A549 (cell line): Measurements from ENCODE around the gene ZBTB42. TPM values are rescaled to one million over a fixed set of nuclear protein-coding genes. Genes with fewer than 3 reads are reported as not detected.
A peak's percentile ranks its signal among the peaks of the same experiment; 100 is the strongest.

Experiments used
- ATAC-seq, 2 experiments: fragments of 200-7000 bp in 1 of 2; fragments of >200 bp in 1 of 2; cut with Nextera tagmentation in 1 of 2; cut with Tn5 transposase in 1 of 2; 3 replicates each; pipeline versions ENCODE4 v1.8.0 to v1.9.1; 2018 to 2020; ENCODE audit warnings: mild to moderate bottlenecking in 1 of 2, moderate library complexity in 1 of 2
- CTCF ChIA-PET: fragments of 300-600 bp; sonication (Branson Sonifier 250); formaldehyde crosslinking; extraction: SDS; loops from one replicate; lab custom pipeline; 2021; ENCODE audit warnings: antibody characterized with exemption, inconsistent platforms; lab: Yijun Ruan, JAX
- POLR2A ChIA-PET: fragments of 350-600 bp; formaldehyde crosslinking; extraction: SDS; loops from one replicate; lab custom pipeline; 2021; ENCODE audit warnings: antibody characterized with exemption, inconsistent platforms; lab: Yijun Ruan, JAX
- DNase-seq, 2 experiments: peaks; one replicate each; pipeline versions ENCODE4 v3.0.0 to v3.0.0-alpha.2; 2011 to 2016; ENCODE audit warnings: low read depth in 1 of 2, low spot score in 1 of 2
- FAIRE-seq: peaks from 2 replicates; lab custom pipeline; 2011; peaks lifted over from hg19 to GRCh38; lab: Jason Lieb, UNC
- H3K27ac ChIP-seq, 2 experiments: fragments of >200 bp; sonication (Bioruptor Twin); formaldehyde crosslinking; 3 replicates each; pipeline ENCODE4 v1.5.1; 2016 to 2017
- H3K4me1 ChIP-seq: fragments of >200 bp; sonication (Bioruptor Twin); formaldehyde crosslinking; 3 replicates; pipeline ENCODE4 v1.6.1; 2016
- H3K4me2 ChIP-seq: fragments of >200 bp; sonication (Bioruptor Twin); formaldehyde crosslinking; 3 replicates; pipeline ENCODE4 v1.6.1; 2016
- H3K4me3 ChIP-seq: fragments of >200 bp; sonication (Bioruptor Twin); formaldehyde crosslinking; 3 replicates; pipeline ENCODE4 v1.5.1; 2016
- H3K9me3 ChIP-seq: fragments of >200 bp; sonication (Bioruptor Twin); formaldehyde crosslinking; 3 replicates; pipeline ENCODE4 v1.6.1; 2016
- CBX2 ChIP-seq: fragments of 200-600 bp; sonication (generic); IDR thresholded peaks from 2 replicates; pipeline ENCODE4 v1.6.1; 2016; ENCODE audit warnings: low read depth, mild to moderate bottlenecking, borderline replicate concordance
- CBX8 ChIP-seq: fragments of 200-600 bp; sonication (generic); IDR thresholded peaks from 2 replicates; pipeline ENCODE4 v1.6.1; 2016
- CEBPB ChIP-seq, 2 experiments: fragments of >200 bp in 1 of 2; sonication (Bioruptor Twin) in 1 of 2; formaldehyde crosslinking in 1 of 2; IDR thresholded peaks; 2 replicates each; pipeline ENCODE4 v1.6.1; 2012 to 2016
- E2F6 ChIP-seq: IDR thresholded peaks from 2 replicates; pipeline ENCODE4 v1.6.1; 2012; ENCODE audit warnings: low read depth, borderline replicate concordance
- EP300 ChIP-seq, 2 experiments: fragments of >200 bp; sonication (Bioruptor Twin); formaldehyde crosslinking; IDR thresholded peaks; 2 replicates in 1 of 2; 3 replicates in 1 of 2; pipeline ENCODE4 v1.6.1; 2016 to 2017
- HEYL ChIP-seq: fragments of 250-450 bp; sonication (Bioruptor Pico); IDR thresholded peaks from 2 replicates; pipeline ENCODE4 v1.8.0; 2021; ENCODE audit warnings: mild to moderate bottlenecking, moderate library complexity
- JUNB ChIP-seq: fragments of >200 bp; sonication (Bioruptor Twin); formaldehyde crosslinking; IDR thresholded peaks from 2 replicates; pipeline ENCODE4 v1.6.1; 2016
- MAX ChIP-seq: IDR thresholded peaks from 2 replicates; pipeline ENCODE4 v1.6.1; 2012
- MAZ ChIP-seq: fragments of 150-350 bp; IDR thresholded peaks from 2 replicates; pipeline ENCODE4 v1.6.1; 2014; ENCODE audit warnings: antibody characterized with exemption, low read depth, low read length, borderline replicate concordance
- NPAS2 ChIP-seq: fragments of 250-450 bp; sonication (Bioruptor Pico); IDR thresholded peaks from 2 replicates; pipeline ENCODE4 v1.8.0; 2022; ENCODE audit warnings: mild to moderate bottlenecking, moderate library complexity, borderline replicate concordance
- PHF8 ChIP-seq: fragments of 200-600 bp; sonication (generic); IDR thresholded peaks from 2 replicates; pipeline ENCODE4 v1.6.1; 2016; ENCODE audit warnings: low read depth, mild to moderate bottlenecking, antibody characterized with exemption, moderate library complexity, borderline replicate concordance
- POLR2AphosphoS2 ChIP-seq: conservative IDR thresholded peaks from 2 replicates; pipeline ENCODE4 v1.6.1; 2012; ENCODE audit warnings: low read length, improper control_type of control experiment, inconsistent platforms
- REST ChIP-seq: fragments of 200-600 bp; sonication (generic); IDR thresholded peaks from 2 replicates; pipeline ENCODE4 v1.6.1; 2016; ENCODE audit warnings: antibody characterized with exemption, mild to moderate bottlenecking, moderate library complexity
- SREBF2 ChIP-seq: fragments of 450-650 bp; IDR thresholded peaks from 2 replicates; pipeline ENCODE4 v1.6.1; 2014; ENCODE audit warnings: mild to moderate bottlenecking, moderate library complexity
- ZC3H11A ChIP-seq: fragments of 450-650 bp; IDR thresholded peaks from 2 replicates; pipeline ENCODE4 v1.6.1; 2014; ENCODE audit warnings: antibody characterized with exemption, mild to moderate bottlenecking
- ZFP36 ChIP-seq: fragments of 450-650 bp; IDR thresholded peaks from 2 replicates; pipeline ENCODE4 v1.6.1; 2014; ENCODE audit warnings: borderline replicate concordance; ENCODE audit not compliant: partially characterized antibody
- WGBS: methylation state at CpG from one replicate; pipeline ENCODE4 v1.1.6; 2017; ENCODE audit errors: missing lambda C conversion rate; 5-methylcytosine and 5-hydroxymethylcytosine counted together
- polyA plus RNA-seq, 4 experiments: library from polyadenylated mRNA; depleted of rRNA in 3 of 4; stranded (reverse); fragments of >200 nt; fragmentation: RNase III in 1 of 4; extraction: RNeasy Plus Mini Kit Qiagen cat#74134 plus additional on column Dnase treatment in 1 of 4; gene quantifications; 2 replicates in 3 of 4; 3 replicates in 1 of 4; pipeline ENCODE4 v1.2.3, GENCODE V29; 2011 to 2017
- TF ChIP-seq, protein P1 (sequence below): fragments of 450-650 bp; IDR thresholded peaks from 2 replicates; pipeline ENCODE4 v1.6.1; 2014; ENCODE audit warnings: antibody characterized with exemption
- TF ChIP-seq, protein P2 (sequence below): fragments of 250-450 bp; sonication (Bioruptor Pico); IDR thresholded peaks from 2 replicates; pipeline ENCODE4 v1.5.0; 2021; ENCODE audit warnings: mild to moderate bottlenecking, moderate library complexity, borderline replicate concordance
- TF ChIP-seq, protein P3 (sequence below): fragments of >200 bp; sonication (Bioruptor Twin); formaldehyde crosslinking; IDR thresholded peaks from 2 replicates; pipeline ENCODE4 v1.6.1; 2016
- TF ChIP-seq, protein P4 (sequence below): fragments of 250-450 bp; sonication (Bioruptor Pico); IDR thresholded peaks from 2 replicates; pipeline ENCODE4 v1.5.0; 2020; ENCODE audit warnings: low read depth, mild to moderate bottlenecking, moderate library complexity
- TF ChIP-seq, protein P5 (sequence below): IDR thresholded peaks from 2 replicates; pipeline ENCODE4 v1.6.1; 2012

ZBTB42 gene
- polyA plus RNA-seq, 2 of the 4 experiments (the other 2 are of a cell fraction) = 1.6 to 2.6 TPM

GRCh38 chr14:104816616-104816884 is 15.6 kb downstream of the ZBTB42 start:
- DNase-seq (no peak), ATAC-seq (peak; percentile 14; a peak in 4 of 6 replicates), FAIRE-seq (no peak)
- WGBS = 22% methylated on average over 8 of the region's 8 CpGs
- Histone ChIP-seq H3K4me1 (peaks cover 16% of the 10 kb centered on the region), H3K4me2 (peak overlapping the region; percentile 90), H3K4me3 (peak overlapping the region; percentile 90), H3K9me3 (no peaks in the 10 kb centered on the region), H3K27ac (peak overlapping the region; percentile 92 to 94)
- ChIA-PET POLR2A (no interaction called here), CTCF (no interaction called here)
- TF ChIP-seq, protein P1, sequence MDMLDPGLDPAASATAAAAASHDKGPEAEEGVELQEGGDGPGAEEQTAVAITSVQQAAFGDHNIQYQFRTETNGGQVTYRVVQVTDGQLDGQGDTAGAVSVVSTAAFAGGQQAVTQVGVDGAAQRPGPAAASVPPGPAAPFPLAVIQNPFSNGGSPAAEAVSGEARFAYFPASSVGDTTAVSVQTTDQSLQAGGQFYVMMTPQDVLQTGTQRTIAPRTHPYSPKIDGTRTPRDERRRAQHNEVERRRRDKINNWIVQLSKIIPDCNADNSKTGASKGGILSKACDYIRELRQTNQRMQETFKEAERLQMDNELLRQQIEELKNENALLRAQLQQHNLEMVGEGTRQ = no peak
- TF ChIP-seq POLR2AphosphoS2 (no peak), ZFP36 (no peak)
- TF ChIP-seq, protein P2, sequence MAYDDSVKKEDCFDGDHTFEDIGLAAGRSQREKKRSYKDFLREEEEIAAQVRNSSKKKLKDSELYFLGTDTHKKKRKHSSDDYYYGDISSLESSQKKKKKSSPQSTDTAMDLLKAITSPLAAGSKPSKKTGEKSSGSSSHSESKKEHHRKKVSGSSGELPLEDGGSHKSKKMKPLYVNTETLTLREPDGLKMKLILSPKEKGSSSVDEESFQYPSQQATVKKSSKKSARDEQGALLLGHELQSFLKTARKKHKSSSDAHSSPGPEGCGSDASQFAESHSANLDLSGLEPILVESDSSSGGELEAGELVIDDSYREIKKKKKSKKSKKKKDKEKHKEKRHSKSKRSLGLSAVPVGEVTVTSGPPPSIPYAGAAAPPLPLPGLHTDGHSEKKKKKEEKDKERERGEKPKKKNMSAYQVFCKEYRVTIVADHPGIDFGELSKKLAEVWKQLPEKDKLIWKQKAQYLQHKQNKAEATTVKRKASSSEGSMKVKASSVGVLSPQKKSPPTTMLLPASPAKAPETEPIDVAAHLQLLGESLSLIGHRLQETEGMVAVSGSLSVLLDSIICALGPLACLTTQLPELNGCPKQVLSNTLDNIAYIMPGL = no peak
- TF ChIP-seq, protein P3, sequence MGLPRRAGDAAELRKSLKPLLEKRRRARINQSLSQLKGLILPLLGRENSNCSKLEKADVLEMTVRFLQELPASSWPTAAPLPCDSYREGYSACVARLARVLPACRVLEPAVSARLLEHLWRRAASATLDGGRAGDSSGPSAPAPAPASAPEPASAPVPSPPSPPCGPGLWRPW = no peak

DNA sequence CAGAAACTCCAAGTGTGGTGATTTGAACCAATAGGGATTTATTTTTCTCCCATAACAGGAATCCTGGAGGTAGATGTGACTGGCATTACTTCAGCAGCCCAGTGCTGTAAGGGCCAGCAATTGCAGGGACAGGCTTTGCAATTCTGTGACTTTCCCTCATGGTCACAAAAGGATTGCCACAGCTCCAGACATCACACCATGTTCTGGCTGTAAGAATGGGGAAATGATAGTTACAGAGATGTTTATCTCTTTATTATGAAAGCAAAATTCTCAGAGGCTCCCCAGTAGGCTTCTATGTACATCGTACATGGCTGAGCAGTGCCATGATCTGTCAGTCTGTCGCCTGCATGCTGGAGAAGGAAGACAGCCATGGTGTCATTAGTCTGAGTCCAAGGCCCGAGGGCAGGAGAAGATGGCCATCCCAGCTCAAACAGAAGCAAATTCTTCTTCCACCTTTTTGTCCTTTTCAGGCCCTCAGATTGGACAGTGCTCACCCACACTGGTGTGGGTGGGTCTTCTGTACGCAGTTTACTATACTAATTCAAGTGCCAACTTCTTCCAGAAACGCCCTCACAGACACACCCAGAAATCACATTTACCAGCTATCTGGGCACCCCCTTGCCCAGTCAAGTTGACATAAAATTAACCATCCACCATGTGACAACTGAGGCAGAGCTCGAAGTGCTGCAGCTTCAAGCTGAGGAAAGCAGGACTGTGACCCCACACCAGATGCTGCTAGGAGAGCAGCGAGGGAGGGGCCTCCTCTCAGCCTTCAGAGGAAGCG is 17.2 kb downstream of the ZBTB42 start:
- WGBS = 90% methylated on average over 8 of the region's 8 CpGs
- Histone ChIP-seq H3K4me1 (peaks cover 16% of the 10 kb centered on the region), H3K9me3 (no peaks in the 10 kb centered on the region), H3K4me2 (no peak overlapping the region), H3K4me3 (no peak overlapping the region), H3K27ac (no peak overlapping the region)
- no peak for TF ChIP-seq CEBPB (IDR thresholded peaks at IDR 0.05)
- TF ChIP-seq PHF8 = no peak
- no peak for TF ChIP-seq SREBF2
- TF ChIP-seq ZC3H11A = no peak
- TF ChIP-seq CBX8 = no peak
- TF ChIP-seq EP300 (IDR thresholded peaks at IDR 0.05) = no peak
- TF ChIP-seq, protein P4, sequence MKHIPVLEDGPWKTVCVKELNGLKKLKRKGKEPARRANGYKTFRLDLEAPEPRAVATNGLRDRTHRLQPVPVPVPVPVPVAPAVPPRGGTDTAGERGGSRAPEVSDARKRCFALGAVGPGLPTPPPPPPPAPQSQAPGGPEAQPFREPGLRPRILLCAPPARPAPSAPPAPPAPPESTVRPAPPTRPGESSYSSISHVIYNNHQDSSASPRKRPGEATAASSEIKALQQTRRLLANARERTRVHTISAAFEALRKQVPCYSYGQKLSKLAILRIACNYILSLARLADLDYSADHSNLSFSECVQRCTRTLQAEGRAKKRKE (CRISPR knock-in tag) = no peak
- TF ChIP-seq, protein P3 = no peak
- TF ChIP-seq NPAS2 (CRISPR knock-in tag) = no peak
- TF ChIP-seq MAX = no peak
- TF ChIP-seq E2F6 = no peak
- no peak for TF ChIP-seq MAZ
- TF ChIP-seq REST = no peak
- TF ChIP-seq, protein P2 = no peak
- TF ChIP-seq, protein P5, sequence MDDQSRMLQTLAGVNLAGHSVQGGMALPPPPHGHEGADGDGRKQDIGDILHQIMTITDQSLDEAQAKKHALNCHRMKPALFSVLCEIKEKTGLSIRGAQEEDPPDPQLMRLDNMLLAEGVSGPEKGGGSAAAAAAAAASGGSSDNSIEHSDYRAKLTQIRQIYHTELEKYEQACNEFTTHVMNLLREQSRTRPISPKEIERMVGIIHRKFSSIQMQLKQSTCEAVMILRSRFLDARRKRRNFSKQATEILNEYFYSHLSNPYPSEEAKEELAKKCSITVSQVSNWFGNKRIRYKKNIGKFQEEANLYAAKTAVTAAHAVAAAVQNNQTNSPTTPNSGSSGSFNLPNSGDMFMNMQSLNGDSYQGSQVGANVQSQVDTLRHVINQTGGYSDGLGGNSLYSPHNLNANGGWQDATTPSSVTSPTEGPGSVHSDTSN = no peak
- TF ChIP-seq CBX2 = no peak
- TF ChIP-seq HEYL (CRISPR knock-in tag) = no peak
- no peak for TF ChIP-seq JUNB
- TF ChIP-seq, protein P1 = no peak
- DNase-seq = no peak
- ATAC-seq = no peak
- CTCF ChIA-PET = interaction anchor here (1.1 to 1.5 kb wide), 4 partner anchors 12 to 65 kb away, joined by 3 to 4 read pairs (median 4); partner anchors contain the start of genes SIVA1 and ZBTB42
- POLR2A ChIA-PET = no interaction called here
- no peak for FAIRE-seq
